ENCODE measurements around the gene KPNA3.

The KPNA3 gene

DNA sequence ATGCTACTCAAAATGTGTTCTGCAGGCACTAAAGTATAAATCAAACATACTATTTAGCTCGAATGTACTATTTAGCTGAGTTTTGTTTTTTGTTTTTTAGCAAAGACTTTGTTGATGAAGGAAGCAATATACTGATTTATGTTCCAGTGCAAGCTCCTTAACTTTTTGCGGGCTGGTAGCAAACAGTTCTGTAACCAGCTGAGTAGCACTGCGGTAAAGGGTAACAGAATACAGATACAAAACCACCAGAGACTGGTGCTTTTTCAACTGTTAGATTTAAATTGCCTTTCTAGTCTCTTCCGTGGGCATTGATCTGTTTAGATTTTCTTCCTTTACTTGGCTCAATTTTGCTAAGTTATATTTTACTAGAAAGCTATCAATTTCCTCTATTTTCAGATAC is 39.0 kb upstream of the KPNA3 start:
- no peak overlapping the region for H3K27ac ChIP-seq (ENCODE audit: low read depth, low read length)
- H3K9me3 ChIP-seq (ENCODE audit: control insufficient read depth, insufficient read depth, low read length) = no peaks in the 10 kb centered on the region
- H4K20me1 ChIP-seq (ENCODE audit: control insufficient read depth, insufficient read depth, low read depth, low read length) = no peaks in the 10 kb centered on the region

DNA sequence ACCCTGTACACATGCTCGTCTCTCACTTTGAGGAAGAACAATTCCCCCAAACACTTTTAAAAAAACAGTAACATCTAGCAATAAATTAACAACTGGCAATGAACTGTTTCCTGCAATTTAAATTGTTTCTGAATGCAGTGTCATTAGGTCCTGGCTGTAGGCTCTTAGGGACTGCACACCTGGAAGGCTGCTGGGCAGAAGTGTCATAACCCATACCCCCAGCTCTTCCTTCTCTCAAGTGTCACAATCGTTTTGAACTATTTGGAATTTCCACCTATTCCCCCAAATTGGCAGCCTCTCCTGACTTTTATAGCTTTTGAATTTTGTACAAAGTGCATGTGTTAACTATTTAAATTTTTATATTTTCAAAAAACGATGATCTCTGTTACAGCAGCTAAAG is 38.2 kb upstream of the KPNA3 start:
- H3K4me3 ChIP-seq (ENCODE audit: low read length) = no peak overlapping the region
- H3K27ac ChIP-seq (ENCODE audit: low read depth, low read length) = no peak overlapping the region
- no peak for TF ChIP-seq EZH2phosphoT487 (IDR thresholded peaks at IDR 0.05; ENCODE audit: borderline replicate concordance, low read length)
- TF ChIP-seq, protein P1, sequence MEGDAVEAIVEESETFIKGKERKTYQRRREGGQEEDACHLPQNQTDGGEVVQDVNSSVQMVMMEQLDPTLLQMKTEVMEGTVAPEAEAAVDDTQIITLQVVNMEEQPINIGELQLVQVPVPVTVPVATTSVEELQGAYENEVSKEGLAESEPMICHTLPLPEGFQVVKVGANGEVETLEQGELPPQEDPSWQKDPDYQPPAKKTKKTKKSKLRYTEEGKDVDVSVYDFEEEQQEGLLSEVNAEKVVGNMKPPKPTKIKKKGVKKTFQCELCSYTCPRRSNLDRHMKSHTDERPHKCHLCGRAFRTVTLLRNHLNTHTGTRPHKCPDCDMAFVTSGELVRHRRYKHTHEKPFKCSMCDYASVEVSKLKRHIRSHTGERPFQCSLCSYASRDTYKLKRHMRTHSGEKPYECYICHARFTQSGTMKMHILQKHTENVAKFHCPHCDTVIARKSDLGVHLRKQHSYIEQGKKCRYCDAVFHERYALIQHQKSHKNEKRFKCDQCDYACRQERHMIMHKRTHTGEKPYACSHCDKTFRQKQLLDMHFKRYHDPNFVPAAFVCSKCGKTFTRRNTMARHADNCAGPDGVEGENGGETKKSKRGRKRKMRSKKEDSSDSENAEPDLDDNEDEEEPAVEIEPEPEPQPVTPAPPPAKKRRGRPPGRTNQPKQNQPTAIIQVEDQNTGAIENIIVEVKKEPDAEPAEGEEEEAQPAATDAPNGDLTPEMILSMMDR (IDR thresholded peaks at IDR 0.05; ENCODE audit: low read depth, low read length, poor library complexity, severe bottlenecking) = no peak
- no peaks in the 10 kb centered on the region for H3K9me3 ChIP-seq (ENCODE audit: control insufficient read depth, insufficient read depth, low read length)
- H3K27me3 ChIP-seq (ENCODE audit: control insufficient read depth, low read length) = peaks cover 3% of the 10 kb centered on the region; the same call in 1 of the 2 replicates
- H3K4me1 ChIP-seq (ENCODE audit: control insufficient read depth, low read length) = no peaks in the 10 kb centered on the region
- H4K20me1 ChIP-seq (ENCODE audit: control insufficient read depth, insufficient read depth, low read depth, low read length) = no peaks in the 10 kb centered on the region
- no peaks in the 10 kb centered on the region for H3K36me3 ChIP-seq (ENCODE audit: control insufficient read depth, low read length)
- H3K9me2 ChIP-seq (replicated peaks; ENCODE audit: control insufficient read depth, low read length) = no peaks in the 10 kb centered on the region
- H3K79me2 ChIP-seq (ENCODE audit: control insufficient read depth, low read length) = no peaks in the 10 kb centered on the region
- no peak overlapping the region for H3K4me2 ChIP-seq (ENCODE audit: low read length)
- no peaks in the 10 kb centered on the region for H3F3A ChIP-seq (ENCODE audit: control insufficient read depth, insufficient read depth)

More for the DNA sequence above, 39.0 kb upstream of the KPNA3 start:
- TF ChIP-seq EZH2phosphoT487 (IDR thresholded peaks at IDR 0.05; ENCODE audit: borderline replicate concordance, low read length) = no peak
- TF ChIP-seq, protein P1 (IDR thresholded peaks at IDR 0.05; ENCODE audit: low read depth, low read length, poor library complexity, severe bottlenecking) = no peak
- no peaks in the 10 kb centered on the region for H3F3A ChIP-seq (ENCODE audit: control insufficient read depth, insufficient read depth)
- no peaks in the 10 kb centered on the region for H3K4me1 ChIP-seq (ENCODE audit: control insufficient read depth, low read length)
- H3K27me3 ChIP-seq (ENCODE audit: control insufficient read depth, low read length) = peaks cover 3% of the 10 kb centered on the region; the same call in 1 of the 2 replicates
- H3K4me3 ChIP-seq (ENCODE audit: low read length) = no peak overlapping the region
- H3K4me2 ChIP-seq (ENCODE audit: low read length) = no peak overlapping the region
- H3K79me2 ChIP-seq (ENCODE audit: control insufficient read depth, low read length) = no peaks in the 10 kb centered on the region
- H3K9me2 ChIP-seq (replicated peaks; ENCODE audit: control insufficient read depth, low read length) = no peaks in the 10 kb centered on the region
- no peaks in the 10 kb centered on the region for H3K36me3 ChIP-seq (ENCODE audit: control insufficient read depth, low read length)

DNA sequence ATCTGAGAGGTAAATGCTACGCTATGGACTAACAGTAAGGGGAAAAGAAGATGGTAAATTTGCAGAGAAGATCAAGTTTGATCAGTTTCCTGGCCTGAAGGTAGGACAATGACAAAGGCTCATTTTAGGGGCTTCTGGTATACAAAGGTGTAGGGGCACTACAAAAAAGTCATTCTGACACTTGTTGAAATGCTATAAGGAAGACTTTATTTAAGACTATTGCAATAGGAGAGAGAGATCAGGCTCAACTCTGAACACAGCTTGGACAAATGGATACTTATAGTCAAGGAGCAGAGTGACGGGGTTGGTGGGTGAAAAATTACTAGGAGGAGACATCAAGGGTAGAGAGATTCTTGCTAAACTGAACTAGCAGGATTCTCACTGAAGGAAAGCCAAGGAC is 37.2 kb upstream of the KPNA3 start:
- no peaks in the 10 kb centered on the region for H3K4me1 ChIP-seq (ENCODE audit: control insufficient read depth, low read length)
- H3K79me2 ChIP-seq (ENCODE audit: control insufficient read depth, low read length) = no peaks in the 10 kb centered on the region
- H3K27ac ChIP-seq (ENCODE audit: low read depth, low read length) = no peak overlapping the region
- H3K9me2 ChIP-seq (replicated peaks; ENCODE audit: control insufficient read depth, low read length) = no peaks in the 10 kb centered on the region
- no peak overlapping the region for H3K4me2 ChIP-seq (ENCODE audit: low read length)
- no peak overlapping the region for H3K4me3 ChIP-seq (ENCODE audit: low read length)
- H4K20me1 ChIP-seq (ENCODE audit: control insufficient read depth, insufficient read depth, low read depth, low read length) = no peaks in the 10 kb centered on the region
- H3K27me3 ChIP-seq (ENCODE audit: control insufficient read depth, low read length) = peaks cover 3% of the 10 kb centered on the region; the same call in 1 of the 2 replicates
- no peak for TF ChIP-seq EZH2phosphoT487 (IDR thresholded peaks at IDR 0.05; ENCODE audit: borderline replicate concordance, low read length)
- TF ChIP-seq, protein P1 (IDR thresholded peaks at IDR 0.05; ENCODE audit: low read depth, low read length, poor library complexity, severe bottlenecking) = no peak
- H3K36me3 ChIP-seq (ENCODE audit: control insufficient read depth, low read length) = no peaks in the 10 kb centered on the region
- no peaks in the 10 kb centered on the region for H3K9me3 ChIP-seq (ENCODE audit: control insufficient read depth, insufficient read depth, low read length)
- no peaks in the 10 kb centered on the region for H3F3A ChIP-seq (ENCODE audit: control insufficient read depth, insufficient read depth)
